Astrocyte of the cerebellum (primary cell): ENCODE data around the gene ZNF600.
A peak's percentile ranks its signal among the peaks of the same experiment; 100 is the strongest.
"Not testable (repeated sequence)": the region's sequence is repeated elsewhere in the genome, so short reads cannot be mapped to it uniquely, and the experiment has no call there.

ENCODE experiments used
- DNase-seq: peaks from one replicate; pipeline ENCODE4 v3.0.0-alpha.2; 2011; ENCODE audit warnings: low read depth
- H3K4me3 ChIP-seq: 2 replicates; pipeline ENCODE4 v1.5.1; 2011; ENCODE audit warnings: mild to moderate bottlenecking, low read depth, low read length, moderate library complexity
- CTCF ChIP-seq: IDR thresholded peaks from 2 replicates; pipeline ENCODE4 v1.5.1; 2012; ENCODE audit warnings: low read length, low read depth, moderate library complexity, mild to moderate bottlenecking; ENCODE audit errors: missing control alignments
- in situ Hi-C: cut with HindIII; loops from 2 replicates; pipeline ENCODE4 v1.10.0; 2017; ENCODE audit warnings: low sequenced_read_pairs

ZNF600 gene

GRCh38 chr19:52743091-52743490 lies 43.5 kb downstream of the ZNF600 start:
- in situ Hi-C loops, result no loop called here
- no peak overlapping the region for H3K4me3 ChIP-seq
- DNase-seq, result no peak
- TF ChIP-seq CTCF, result no peak

GRCh38 chr19:52742516-52742915 lies 44.1 kb downstream of the ZNF600 start:
- in situ Hi-C loops, result no loop called here
- H3K4me3 ChIP-seq, result no peak overlapping the region
- no peak for DNase-seq
- no peak for TF ChIP-seq CTCF

- DNase-seq, result no peak
- TF ChIP-seq CTCF, result no peak
- in situ Hi-C loops, result no loop called here
- no peak overlapping the region for H3K4me3 ChIP-seq
Measured at GRCh38 chr19:52741951-52742485, 44.6 kb downstream of the ZNF600 start.

GRCh38 chr19:52741371-52741770 lies 45.2 kb downstream of the ZNF600 start:
- H3K4me3 ChIP-seq, DNase-seq, in situ Hi-C loops: not testable (repeated sequence)

- in situ Hi-C loops, result no loop called here
- DNase-seq, result no peak
- TF ChIP-seq CTCF, result no peak
- H3K4me3 ChIP-seq, result no peak overlapping the region
Measured at GRCh38 chr19:52739576-52739975, 47.0 kb downstream of the ZNF600 start.

GRCh38 chr19:52735734-52736133 lies 50.9 kb downstream of the ZNF600 start:
- no peak overlapping the region for H3K4me3 ChIP-seq
- in situ Hi-C loops, result no loop called here
- DNase-seq, result no peak
- no peak for TF ChIP-seq CTCF

- DNase-seq, result peak; percentile 83
- TF ChIP-seq CTCF, result peak; percentile 58
- peak within 1 kb of the TSS; percentile 71 for H3K4me3 ChIP-seq
- in situ Hi-C loops, result no loop called here
Measured at GRCh38 chr19:52734893-52735661, 51.5 kb downstream of the ZNF600 start, which contains the start of gene ZNF611. Gene ZNF611, minus strand, starts transcription at chr19:52735044. Its CDS starts 19,150 bp downstream, at chr19:52715894.
